Measurements from ENCODE around the gene SMIM14. TPM values are rescaled to one million over a fixed set of nuclear protein-coding genes. Genes with fewer than 3 reads are reported as not detected.

Gene SMIM14
- total RNA-seq (2022; extraction: Qiagen RNA extraction) = 13.4 to 20.6 TPM (median 19.8 TPM) in 5 replicates

GRCh38 chr4:39638354-39639239 is at the start of gene SMIM14:
TSS of gene SMIM14 (minus strand) at chr4:39638865. CDS start at chr4:39605145, 33,720 bp downstream.

GRCh38 chr4:39527296-39528060 is 111.2 kb downstream of the SMIM14 start, which contains the start of gene UGDH:
TSS of gene UGDH (minus strand) at chr4:39527439. CDS start at chr4:39521512, 5,927 bp downstream.

Other genes starting within 250 kb of the SMIM14 start
- 0.07 to 0.11 TPM (median 0.08 TPM) in 5 replicates for gene KLB, start 231.9 kb downstream of the SMIM14 start, total RNA-seq (2022; extraction: Qiagen RNA extraction)
- gene RPL9, start 179.9 kb downstream of the SMIM14 start, total RNA-seq (2022; extraction: Qiagen RNA extraction) = 816 to 1,627 TPM (median 858 TPM) in 5 replicates
- 10.0 to 13.3 TPM (median 11.0 TPM) in 5 replicates for gene LIAS, start 179.8 kb downstream of the SMIM14 start, total RNA-seq (2022; extraction: Qiagen RNA extraction)
- 230 to 378 TPM (median 256 TPM) in 5 replicates for gene UGDH, start 111.4 kb downstream of the SMIM14 start, total RNA-seq (2022; extraction: Qiagen RNA extraction)
- 59.0 to 79.4 TPM (median 75.2 TPM) in 5 replicates for gene UBE2K, start 59.3 kb upstream of the SMIM14 start, total RNA-seq (2022; extraction: Qiagen RNA extraction)

Data from A549 treated with CORT108297 at 1 μM for 4 hours (cell line).